Stomach (tissue), 9 donors: ENCODE data around the gene RNU6-9. TPM values are rescaled to one million over a fixed set of nuclear protein-coding genes. Genes with fewer than 3 reads are reported as not detected.

Experiments
- DNase-seq, 2 donors: peaks; one replicate each; pipeline versions ENCODE4 v3.0.0 to v3.0.0-alpha.2; 2013 to 2019
- H3K27ac ChIP-seq, 5 donors: fragments of 200-600 bp in 4 of 5; sonication (generic) in 4 of 5; one replicate each; pipeline ENCODE4 v1.5.1; 2013 to 2019; ENCODE audit warnings: mild to moderate bottlenecking in 1 of 5, moderate library complexity in 1 of 5
- H3K27me3 ChIP-seq, 3 donors: fragments of 200-600 bp; sonication (generic); one replicate each; pipeline ENCODE4 v1.5.1; 2017 to 2019; ENCODE audit warnings: mixed run types in 1 of 3
- H3K36me3 ChIP-seq, 4 donors: fragments of 200-600 bp; sonication (generic); 1 replicate in 3 of 4; 2 replicates in 1 of 4; pipeline ENCODE4 v1.5.1; 2016 to 2019
- H3K4me1 ChIP-seq, 4 donors: fragments of 200-600 bp; sonication (generic); one replicate each; pipeline ENCODE4 v1.5.1; 2016 to 2019
- H3K4me3 ChIP-seq, 4 donors: fragments of 200-600 bp; sonication (generic) in 3 of 4; one replicate each; pipeline ENCODE4 v1.5.1; 2016 to 2019; ENCODE audit warnings: mild to moderate bottlenecking in 1 of 4
- H3K9me3 ChIP-seq, 4 donors: fragments of 200-600 bp; sonication (generic); one replicate each; pipeline ENCODE4 v1.5.1; 2016 to 2019
- CTCF ChIP-seq, 7 experiments: fragments of 450-650 bp in 4 of 7; fragments of 200-600 bp in 3 of 7; sonication (generic) in 3 of 7; IDR thresholded peaks; one replicate each; pipeline ENCODE4 v1.5.1; 2016 to 2019; ENCODE audit warnings: antibody characterized with exemption in 7 of 7, control low read depth in 2 of 7, mild to moderate bottlenecking in 1 of 7
- EP300 ChIP-seq: sonication (generic); formaldehyde crosslinking; IDR thresholded peaks from one replicate; pipeline ENCODE4 v1.6.1; 2017; ENCODE audit warnings: antibody characterized with exemption
- POLR2A ChIP-seq, 4 donors: fragments of 450-650 bp; IDR thresholded peaks; one replicate each; pipeline ENCODE4 v1.6.1; 2016; ENCODE audit warnings: antibody characterized with exemption in 4 of 4, control low read depth in 2 of 4, mild to moderate bottlenecking in 1 of 4, moderate library complexity in 1 of 4
- POLR2AphosphoS5 ChIP-seq, 3 donors: sonication (generic); formaldehyde crosslinking; IDR thresholded peaks; one replicate each; pipeline ENCODE4 v1.6.1; 2016; ENCODE audit warnings: antibody characterized with exemption in 3 of 3
- WGBS, 5 donors: extraction: QIAGEN DNeasy Blood & Tissue Kit in 3 of 5; methylation state at CpG; one replicate each; pipeline versions ENCODE4 v1.1.5 to v1.1.7; 2013 to 2018; 5-methylcytosine and 5-hydroxymethylcytosine counted together
- intact Hi-C: fragments of 100-400 bp; cut with DNase I; formaldehyde crosslinking; loops from one replicate; pipeline ENCODE4 v1.15.1; 2023; ENCODE audit warnings: low total_unique reads
- polyA plus RNA-seq, 3 donors: library from polyadenylated mRNA; stranded (reverse); fragments of 200-250 nt; gene quantifications; one replicate each; pipeline ENCODE4 v1.2.3, GENCODE V29; 2013
- small RNA-seq, 4 donors: library from RNA; depleted of rRNA; stranded (forward); fragments of <200 nt; gene quantifications; one replicate each; pipeline ENCODE3, GENCODE V24; 2016
- total RNA-seq, 5 donors: library from RNA; depleted of rRNA; stranded (reverse); fragments of >200 nt; gene quantifications; one replicate each; pipeline versions ENCODE4 v1.1.0 to v1.2.3, GENCODE V29; 2014 to 2016
- donor health status: healthy with polysubstance abuse.
- donor health status: Bipolar disorder and iron deficiency.
- donor health status: healthy.

RNU6-9 gene
- total and polyA plus RNA-seq, 8 donors: not detected

GRCh38 chr19:941292-942132 is 48.2 kb downstream of the RNU6-9 start:
- Histone ChIP-seq H3K4me3 (peak overlapping the region; percentile 33 to 45 (median 37)), H3K9me3 (no peaks in the 10 kb centered on the region), H3K4me1 (peaks cover 25 to 53% (median 42%) of the 10 kb centered on the region in 4 donors), H3K27ac (peak overlapping the region; percentile 85 to 90 (median 89)), H3K36me3 (peaks cover 0 to 5% (median 0%) of the 10 kb centered on the region in 4 donors), H3K27me3 (peaks cover 0 to 12% (median 0%) of the 10 kb centered on the region in 3 donors)
- 53 to 66% (median 57%) methylated on average over 22 to 45 of the region's 45 CpGs for WGBS, 5 donors
- TF ChIP-seq CTCF (IDR thresholded peaks at IDR 0.05): no peak
- TF ChIP-seq EP300: no peak
- TF ChIP-seq POLR2AphosphoS5 (IDR thresholded peaks at IDR 0.05): no peak
- TF ChIP-seq POLR2A (IDR thresholded peaks at IDR 0.05): no peak
- intact Hi-C loops: no loop called here
- DNase-seq: no peak

GRCh38 chr19:942133-942645 is 48.9 kb downstream of the RNU6-9 start:
- H3K4me1 ChIP-seq: peaks cover 25 to 55% (median 42%) of the 10 kb centered on the region in 4 donors
- H3K9me3 ChIP-seq: no peaks in the 10 kb centered on the region
- no peak overlapping the region for H3K4me3 ChIP-seq
- H3K36me3 ChIP-seq: peaks cover 0 to 5% (median under 1%) of the 10 kb centered on the region in 4 donors
- no peak for DNase-seq
- TF ChIP-seq EP300 (no peak), POLR2A (IDR thresholded peaks at IDR 0.05) (no peak), CTCF (IDR thresholded peaks at IDR 0.05) (no peak), POLR2AphosphoS5 (IDR thresholded peaks at IDR 0.05) (no peak)
- intact Hi-C loops: no loop called here
- WGBS, 5 donors: 87 to 95% (median 90%) methylated on average over 14 to 32 of the region's 32 CpGs
- peaks cover 0 to 12% (median 0%) of the 10 kb centered on the region in 3 donors for H3K27me3 ChIP-seq
- no peak overlapping the region for H3K27ac ChIP-seq

Small RNAs within 50 kb of the gene (small RNA-seq; reads per million reads assigned to genes)
- 0 reads per million in 4 donors for gene RNU6-9

Other genes with a start within 250 kb of the RNU6-9 start
- gene RNF126, start 230.3 kb upstream of the RNU6-9 start, total RNA-seq: 100 to 1,000 TPM in 1 of 5 donors, 10 to 100 TPM in 4; 21.1 to 240 (median 65.9) TPM
- 10 to 100 TPM; 29.9 to 35.1 (median 35.0) TPM for gene RNF126, start 230.3 kb upstream of the RNU6-9 start, polyA plus RNA-seq
- gene FSTL3, start 217.1 kb upstream of the RNU6-9 start, total RNA-seq: 100 to 1,000 TPM in 1 of 5 donors, 10 to 100 TPM in 4; 12.3 to 136 (median 62.9) TPM
- gene FSTL3, start 217.1 kb upstream of the RNU6-9 start, polyA plus RNA-seq: 10 to 100 TPM; 12.5 to 32.8 (median 20.7) TPM
- not detected for gene PRSS57, start 198.0 kb upstream of the RNU6-9 start, total RNA-seq
- gene PRSS57, start 198.0 kb upstream of the RNU6-9 start, polyA plus RNA-seq: not detected
- 10 to 100 TPM; 12.1 to 88.9 (median 17.5) TPM for gene PALM, start 184.5 kb upstream of the RNU6-9 start, total RNA-seq
- gene PALM, start 184.5 kb upstream of the RNU6-9 start, polyA plus RNA-seq: 10 to 100 TPM in 2 of 3 donors, 1 to 10 TPM in 1; 9.8 to 14.8 (median 12.0) TPM
- gene MISP, start 142.4 kb upstream of the RNU6-9 start, total RNA-seq: 100 to 1,000 TPM in 1 of 5 donors, 10 to 100 TPM in 3, 1 to 10 TPM in 1; 5.3 to 149 (median 27.7) TPM
- gene MISP, start 142.4 kb upstream of the RNU6-9 start, polyA plus RNA-seq: 10 to 100 TPM in 2 of 3 donors, 1 to 10 TPM in 1; 2.1 to 12.9 (median 12.5) TPM
- gene PTBP1, start 96.0 kb upstream of the RNU6-9 start, total RNA-seq: 100 to 1,000 TPM in 4 of 5 donors, 10 to 100 TPM in 1; 92.9 to 539 (median 173) TPM
- 10 to 100 TPM; 74.8 to 80.9 (median 74.8) TPM for gene PTBP1, start 96.0 kb upstream of the RNU6-9 start, polyA plus RNA-seq
- under 1 TPM in 1 of 5 donors, not detected in 4; 0.55 TPM for gene PLPPR3, start 71.5 kb upstream of the RNU6-9 start, total RNA-seq
- gene PLPPR3, start 71.5 kb upstream of the RNU6-9 start, polyA plus RNA-seq: under 1 TPM in 1 of 3 donors, not detected in 2; 0.46 TPM
- gene AZU1, start 65.6 kb upstream of the RNU6-9 start, total RNA-seq: under 1 TPM in 1 of 5 donors, not detected in 4; 0.55 TPM
- 1 to 10 TPM in 1 of 3 donors, under 1 TPM in 2; 0.53 to 1.5 (median 1.00) TPM for gene AZU1, start 65.6 kb upstream of the RNU6-9 start, polyA plus RNA-seq
- 1 to 10 TPM in 1 of 5 donors, not detected in 4; 2.6 TPM for gene PRTN3, start 52.5 kb upstream of the RNU6-9 start, total RNA-seq
- gene PRTN3, start 52.5 kb upstream of the RNU6-9 start, polyA plus RNA-seq: under 1 TPM in 1 of 3 donors, not detected in 2; 0.15 TPM
- gene ELANE, start 41.2 kb upstream of the RNU6-9 start, total RNA-seq: 10 to 100 TPM in 1 of 5 donors, 1 to 10 TPM in 1, not detected in 3; 2.9 to 10.5 TPM
- 1 to 10 TPM in 2 of 3 donors, not detected in 1; 1.1 to 3.4 TPM for gene ELANE, start 41.2 kb upstream of the RNU6-9 start, polyA plus RNA-seq
- 1,000 to 10,000 TPM in 1 of 5 donors, 100 to 1,000 TPM in 3, 10 to 100 TPM in 1; 36.6 to 1,275 (median 118) TPM for gene CFD, start 33.8 kb upstream of the RNU6-9 start, total RNA-seq
- 100 to 1,000 TPM in 2 of 3 donors, 10 to 100 TPM in 1; 48.7 to 204 (median 140) TPM for gene CFD, start 33.8 kb upstream of the RNU6-9 start, polyA plus RNA-seq
- gene MED16, start 297 bp upstream of the RNU6-9 start, total RNA-seq: 100 to 1,000 TPM in 2 of 5 donors, 10 to 100 TPM in 3; 16.7 to 126 (median 82.1) TPM
- 10 to 100 TPM; 49.0 to 74.0 (median 54.7) TPM for gene MED16, start 297 bp upstream of the RNU6-9 start, polyA plus RNA-seq
- gene R3HDM4, start 19.7 kb downstream of the RNU6-9 start, total RNA-seq: 10 to 100 TPM in 3 of 5 donors, 1 to 10 TPM in 2; 5.8 to 62.0 (median 29.7) TPM
- gene R3HDM4, start 19.7 kb downstream of the RNU6-9 start, polyA plus RNA-seq: 10 to 100 TPM; 47.1 to 63.8 (median 60.0) TPM
- not detected for gene KISS1R, start 23.8 kb downstream of the RNU6-9 start, total RNA-seq
- not detected for gene KISS1R, start 23.8 kb downstream of the RNU6-9 start, polyA plus RNA-seq
- 10 to 100 TPM in 2 of 5 donors, 1 to 10 TPM in 2, not detected in 1; 1.8 to 23.5 (median 8.6) TPM for gene ARID3A, start 32.6 kb downstream of the RNU6-9 start, total RNA-seq
- gene ARID3A, start 32.6 kb downstream of the RNU6-9 start, polyA plus RNA-seq: 1 to 10 TPM; 1.1 to 4.3 (median 2.1) TPM
- 100 to 1,000 TPM in 2 of 5 donors, 10 to 100 TPM in 3; 19.1 to 410 (median 67.7) TPM for gene WDR18, start 90.9 kb downstream of the RNU6-9 start, total RNA-seq
- gene WDR18, start 90.9 kb downstream of the RNU6-9 start, polyA plus RNA-seq: 10 to 100 TPM; 44.4 to 81.3 (median 51.9) TPM
- gene GRIN3B, start 106.9 kb downstream of the RNU6-9 start, total RNA-seq: not detected
- gene GRIN3B, start 106.9 kb downstream of the RNU6-9 start, polyA plus RNA-seq: under 1 TPM in 1 of 3 donors, not detected in 2; 0.03 TPM
- 100 to 1,000 TPM in 4 of 5 donors, 10 to 100 TPM in 1; 59.7 to 536 (median 338) TPM for gene TMEM259, start 127.6 kb downstream of the RNU6-9 start, total RNA-seq
- gene TMEM259, start 127.6 kb downstream of the RNU6-9 start, polyA plus RNA-seq: 100 to 1,000 TPM in 1 of 3 donors, 10 to 100 TPM in 2; 60.5 to 199 (median 89.2) TPM
- not detected for gene RNU6-2, start 128.0 kb downstream of the RNU6-9 start, total RNA-seq
- not detected for gene RNU6-2, start 128.0 kb downstream of the RNU6-9 start, polyA plus RNA-seq
- gene CNN2, start 133.1 kb downstream of the RNU6-9 start, total RNA-seq: 10 to 100 TPM in 4 of 5 donors, 1 to 10 TPM in 1; 7.0 to 98.5 (median 56.4) TPM
- 10 to 100 TPM; 85.1 to 93.9 (median 91.8) TPM for gene CNN2, start 133.1 kb downstream of the RNU6-9 start, polyA plus RNA-seq
- 100 to 1,000 TPM in 1 of 5 donors, 10 to 100 TPM in 3, 1 to 10 TPM in 1; 5.1 to 144 (median 38.8) TPM for gene ABCA7, start 146.6 kb downstream of the RNU6-9 start, total RNA-seq
- gene ABCA7, start 146.6 kb downstream of the RNU6-9 start, polyA plus RNA-seq: 10 to 100 TPM; 14.2 to 31.6 (median 22.0) TPM
- gene ARHGAP45, start 173.7 kb downstream of the RNU6-9 start, total RNA-seq: 100 to 1,000 TPM in 1 of 5 donors, 10 to 100 TPM in 4; 14.3 to 211 (median 22.3) TPM
- 10 to 100 TPM; 12.2 to 15.4 (median 14.0) TPM for gene ARHGAP45, start 173.7 kb downstream of the RNU6-9 start, polyA plus RNA-seq
- 100 to 1,000 TPM in 1 of 5 donors, 10 to 100 TPM in 4; 24.5 to 361 (median 40.6) TPM for gene POLR2E, start 201.9 kb downstream of the RNU6-9 start, total RNA-seq
- 100 to 1,000 TPM; 109 to 128 (median 123) TPM for gene POLR2E, start 201.9 kb downstream of the RNU6-9 start, polyA plus RNA-seq
- gene GPX4, start 210.5 kb downstream of the RNU6-9 start, total RNA-seq: 100 to 1,000 TPM in 4 of 5 donors, 10 to 100 TPM in 1; 90.0 to 710 (median 158) TPM
- 100 to 1,000 TPM; 433 to 532 (median 509) TPM for gene GPX4, start 210.5 kb downstream of the RNU6-9 start, polyA plus RNA-seq